ENCODE data around the gene ANO6.
"Not testable (repeated sequence)": the region's sequence is repeated elsewhere in the genome, so short reads cannot be mapped to it uniquely, and the experiment has no call there.

ANO6 gene

DNA sequence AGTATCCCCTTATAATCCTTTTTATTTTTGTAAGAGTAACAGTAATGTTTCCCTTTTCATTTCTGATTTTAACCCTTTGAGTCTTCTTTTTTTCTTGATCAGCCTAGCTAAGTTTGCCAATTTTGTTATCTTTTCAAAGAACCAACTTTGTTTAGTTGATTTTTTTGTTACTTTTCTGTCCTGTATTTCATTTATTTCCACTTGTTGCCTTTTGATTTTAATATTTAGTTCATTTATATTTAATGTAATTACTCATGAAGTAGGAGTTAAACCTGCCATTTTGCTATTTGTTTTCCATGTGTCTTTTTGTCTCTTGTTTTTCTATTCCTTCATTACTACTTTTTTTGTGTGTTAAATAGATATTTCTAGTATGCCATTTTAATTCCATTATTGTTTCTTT is 146.4 kb downstream of the ANO6 start:
- peaks cover 2 to 13% (median 8%) of the 10 kb centered on the region in 5 donors for H3K4me1 ChIP-seq (ENCODE audit: control insufficient read depth in 5 of 5, insufficient read depth in 5 of 5, low read length in 5 of 5)
- H3K27me3 ChIP-seq (ENCODE audit: control insufficient read depth in 5 of 5, insufficient read depth in 4 of 5, low read length in 5 of 5): no peaks in the 10 kb centered on the region
- H3K27ac ChIP-seq (ENCODE audit: low read depth, low read length): no peak overlapping the region
- H3K9me3 ChIP-seq (ENCODE audit: control insufficient read depth in 5 of 5, low read length in 5 of 5): peaks cover 7 to 20% (median 11%) of the 10 kb centered on the region in 5 donors
- peaks cover 15 to 27% (median 21%) of the 10 kb centered on the region in 5 donors for H3K36me3 ChIP-seq (ENCODE audit: control insufficient read depth in 5 of 5, insufficient read depth in 5 of 5, low read length in 5 of 5)
- no peak overlapping the region for H3K4me3 ChIP-seq (ENCODE audit: low read depth in 1 of 5, low read length in 5 of 5)
- H3K9ac ChIP-seq (ENCODE audit: low read length in 5 of 5): no peak overlapping the region

DNA sequence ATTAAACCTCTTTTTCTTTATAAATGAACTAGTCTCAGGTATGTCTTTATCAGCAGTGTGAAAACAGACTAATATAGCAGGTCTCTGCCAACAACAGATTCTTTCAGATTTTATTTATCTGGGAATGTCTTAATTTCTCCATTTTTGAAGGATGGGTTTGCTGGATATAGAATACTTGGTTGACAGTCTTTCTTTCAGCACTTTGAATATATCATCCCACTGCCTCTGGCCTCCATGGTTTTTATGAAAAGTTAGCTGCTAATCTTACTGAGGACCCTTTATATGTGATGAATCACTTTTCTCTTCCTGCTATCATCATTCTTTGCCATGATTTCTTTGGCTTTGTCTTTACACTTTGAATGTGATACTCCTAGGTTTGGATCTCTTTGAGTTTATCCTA is 148.0 kb downstream of the ANO6 start:
- H3K4me3 ChIP-seq (ENCODE audit: low read depth in 1 of 5, low read length in 5 of 5): no peak overlapping the region
- no peak overlapping the region for H3K27ac ChIP-seq (ENCODE audit: low read depth, low read length)

DNA sequence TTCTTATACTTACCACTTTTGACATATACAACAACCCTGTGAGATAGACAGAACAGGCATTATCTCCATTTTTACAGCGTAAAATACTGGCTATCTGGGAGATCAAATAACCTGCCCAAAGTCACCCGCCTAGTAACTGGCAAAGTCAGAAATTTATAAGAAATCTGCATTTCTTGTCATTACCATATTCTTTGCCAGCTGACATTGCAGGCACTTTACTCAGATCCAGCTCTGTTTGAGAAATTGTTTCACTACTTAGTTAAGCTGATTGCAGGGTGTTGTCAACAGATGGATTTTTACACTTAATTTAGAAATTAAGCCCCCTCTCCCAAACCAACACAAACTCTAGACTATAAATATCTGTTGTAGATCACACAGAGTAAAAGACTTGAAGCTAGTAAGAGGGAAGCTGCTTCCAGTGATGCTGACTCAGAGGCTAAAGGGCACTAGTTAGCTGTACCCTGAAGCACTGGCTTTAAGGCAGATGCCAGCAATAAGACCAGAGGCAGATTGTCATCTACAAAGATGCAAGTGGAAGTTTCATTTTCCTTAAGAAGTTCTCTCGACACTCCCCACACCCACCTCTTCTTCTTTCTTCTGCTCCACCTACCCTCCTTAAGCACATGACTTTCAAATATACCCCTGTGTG is 153.1 kb downstream of the ANO6 start:
- no peak overlapping the region for H3K27ac ChIP-seq (ENCODE audit: low read depth, low read length)
- peaks cover 24 to 35% (median 27%) of the 10 kb centered on the region in 5 donors for H3K36me3 ChIP-seq (ENCODE audit: control insufficient read depth in 5 of 5, insufficient read depth in 5 of 5, low read length in 5 of 5)
- H3K4me3 ChIP-seq (ENCODE audit: low read depth in 1 of 5, low read length in 5 of 5): no peak overlapping the region
- peaks cover 3 to 9% (median 7%) of the 10 kb centered on the region in 5 donors for H3K9me3 ChIP-seq (ENCODE audit: control insufficient read depth in 5 of 5, low read length in 5 of 5)
- no peak overlapping the region for H3K9ac ChIP-seq (ENCODE audit: low read length in 5 of 5)
- no peaks in the 10 kb centered on the region for H3K27me3 ChIP-seq (ENCODE audit: control insufficient read depth in 5 of 5, insufficient read depth in 4 of 5, low read length in 5 of 5)
- H3K4me1 ChIP-seq (ENCODE audit: control insufficient read depth in 5 of 5, insufficient read depth in 5 of 5, low read length in 5 of 5): peaks cover 0 to 3% (median 0%) of the 10 kb centered on the region in 5 donors

More for the DNA sequence above, 148.0 kb downstream of the ANO6 start:
- Histone ChIP-seq H3K9ac (ENCODE audit: low read length in 5 of 5) (no peak overlapping the region), H3K9me3 (ENCODE audit: control insufficient read depth in 5 of 5, low read length in 5 of 5) (peaks cover 7 to 20% (median 11%) of the 10 kb centered on the region in 5 donors), H3K27me3 (ENCODE audit: control insufficient read depth in 5 of 5, insufficient read depth in 4 of 5, low read length in 5 of 5) (no peaks in the 10 kb centered on the region), H3K4me1 (ENCODE audit: control insufficient read depth in 5 of 5, insufficient read depth in 5 of 5, low read length in 5 of 5) (no peaks in the 10 kb centered on the region), H3K36me3 (ENCODE audit: control insufficient read depth in 5 of 5, insufficient read depth in 5 of 5, low read length in 5 of 5) (peaks cover 16 to 40% (median 28%) of the 10 kb centered on the region in 5 donors)

DNA sequence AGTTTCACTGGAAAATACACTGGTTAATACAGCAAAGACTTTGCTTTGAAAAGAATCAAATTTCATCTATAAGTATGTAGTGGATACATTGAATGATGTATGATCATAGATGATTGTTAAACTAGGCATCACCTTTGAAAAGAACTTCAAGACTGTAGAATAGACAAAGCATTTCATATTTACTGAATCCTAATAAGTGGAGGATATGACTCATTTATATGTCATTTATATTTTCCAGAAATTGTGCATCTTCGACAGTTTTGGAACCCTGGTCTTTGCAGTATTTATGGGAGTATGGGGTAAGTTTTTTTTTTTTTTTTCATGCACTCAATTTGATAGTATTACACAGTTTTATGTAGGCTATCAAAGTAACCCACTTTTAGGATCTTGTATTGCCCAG is 161.9 kb downstream of the ANO6 start:
- no peak overlapping the region for H3K9ac ChIP-seq (ENCODE audit: low read length in 5 of 5)
- H3K27ac ChIP-seq (ENCODE audit: low read depth, low read length): no peak overlapping the region
- H3K4me3 ChIP-seq (ENCODE audit: low read depth in 1 of 5, low read length in 5 of 5): no peak overlapping the region
- no peaks in the 10 kb centered on the region for H3K27me3 ChIP-seq (ENCODE audit: control insufficient read depth in 5 of 5, insufficient read depth in 4 of 5, low read length in 5 of 5)
- no peaks in the 10 kb centered on the region for H3K9me3 ChIP-seq (ENCODE audit: control insufficient read depth in 5 of 5, low read length in 5 of 5)
- H3K4me1 ChIP-seq (ENCODE audit: control insufficient read depth in 5 of 5, insufficient read depth in 5 of 5, low read length in 5 of 5): no peaks in the 10 kb centered on the region
- peaks cover 21 to 49% (median 45%) of the 10 kb centered on the region in 5 donors for H3K36me3 ChIP-seq (ENCODE audit: control insufficient read depth in 5 of 5, insufficient read depth in 5 of 5, low read length in 5 of 5)

DNA sequence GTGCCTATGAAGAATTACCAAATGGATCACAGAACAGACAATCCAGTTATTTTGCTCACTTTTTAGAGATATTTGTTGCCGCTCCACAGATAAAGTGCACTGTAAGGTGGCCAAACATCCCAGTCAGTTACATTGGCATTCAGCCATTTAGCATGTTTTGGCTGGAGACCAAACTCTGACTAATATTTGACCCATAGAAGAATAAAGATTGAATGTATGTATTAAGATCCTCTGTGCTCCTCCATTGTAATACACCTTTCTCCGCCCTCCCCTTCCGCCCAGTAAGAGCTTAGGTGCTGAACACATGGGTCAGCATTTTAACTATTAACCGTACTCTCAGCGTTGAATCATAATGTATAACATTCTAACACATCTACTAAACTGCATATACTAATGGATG is 163.4 kb downstream of the ANO6 start:
- Histone ChIP-seq H3K4me1 (ENCODE audit: control insufficient read depth in 5 of 5, insufficient read depth in 5 of 5, low read length in 5 of 5) (no peaks in the 10 kb centered on the region), H3K9ac (ENCODE audit: low read length in 5 of 5) (no peak overlapping the region), H3K36me3 (ENCODE audit: control insufficient read depth in 5 of 5, insufficient read depth in 5 of 5, low read length in 5 of 5) (peaks cover 31 to 62% (median 59%) of the 10 kb centered on the region in 5 donors), H3K4me3 (ENCODE audit: low read depth in 1 of 5, low read length in 5 of 5) (no peak overlapping the region), H3K27ac (ENCODE audit: low read depth, low read length) (no peak overlapping the region), H3K27me3 (ENCODE audit: control insufficient read depth in 5 of 5, insufficient read depth in 4 of 5, low read length in 5 of 5) (no peaks in the 10 kb centered on the region), H3K9me3 (ENCODE audit: control insufficient read depth in 5 of 5, low read length in 5 of 5) (no peaks in the 10 kb centered on the region)

DNA sequence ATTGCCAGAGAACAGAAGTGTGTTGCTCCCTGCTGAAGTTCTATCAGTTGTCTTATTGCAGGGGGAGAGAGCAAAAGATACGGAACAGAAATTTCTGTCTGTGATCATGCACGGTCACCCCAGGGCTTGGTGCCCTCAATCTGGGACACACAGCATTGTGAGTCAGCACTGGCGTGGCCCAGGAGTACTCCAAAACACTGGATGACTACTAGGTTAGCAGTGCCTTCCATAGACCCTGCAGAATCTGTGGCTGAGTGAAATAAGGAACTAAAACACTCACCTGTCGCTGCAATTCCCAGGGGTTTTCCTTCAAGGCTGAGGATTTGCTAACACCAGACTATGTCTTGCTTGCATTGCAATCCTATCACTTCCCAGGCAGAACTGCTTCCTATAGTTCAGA is 165.5 kb downstream of the ANO6 start:
- H3K4me3 ChIP-seq (ENCODE audit: low read depth in 1 of 5, low read length in 5 of 5): no peak overlapping the region
- H3K4me1 ChIP-seq (ENCODE audit: control insufficient read depth in 5 of 5, insufficient read depth in 5 of 5, low read length in 5 of 5): no peaks in the 10 kb centered on the region
- H3K36me3 ChIP-seq (ENCODE audit: control insufficient read depth in 5 of 5, insufficient read depth in 5 of 5, low read length in 5 of 5): peaks cover 52 to 83% (median 71%) of the 10 kb centered on the region in 5 donors
- H3K27me3 ChIP-seq (ENCODE audit: control insufficient read depth in 5 of 5, insufficient read depth in 4 of 5, low read length in 5 of 5): no peaks in the 10 kb centered on the region
- H3K9me3 ChIP-seq (ENCODE audit: control insufficient read depth in 5 of 5, low read length in 5 of 5): no peaks in the 10 kb centered on the region
- no peak overlapping the region for H3K9ac ChIP-seq (ENCODE audit: low read length in 5 of 5)
- H3K27ac ChIP-seq (ENCODE audit: low read depth, low read length): no peak overlapping the region

DNA sequence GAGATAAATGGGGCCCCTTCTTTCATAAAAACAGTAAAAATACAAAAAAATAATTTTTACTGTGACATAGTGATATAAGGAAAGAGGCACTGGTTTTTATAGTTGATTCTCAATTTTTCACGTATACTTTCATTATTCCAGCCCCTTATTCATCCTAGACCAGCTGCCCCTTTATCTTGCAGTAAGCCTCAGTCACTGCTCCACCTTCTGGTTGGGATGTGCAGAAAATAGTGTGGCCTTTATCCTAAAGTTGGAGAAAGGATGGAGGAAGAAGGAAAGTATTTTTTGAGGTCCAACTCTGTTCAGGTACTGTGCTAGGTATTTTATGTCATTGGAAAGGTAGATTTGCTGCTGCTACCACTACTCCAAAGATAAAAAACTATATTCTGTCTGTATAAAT is 172.7 kb downstream of the ANO6 start:
- Histone ChIP-seq H3K27ac (ENCODE audit: low read depth, low read length) (no peak overlapping the region), H3K9ac (ENCODE audit: low read length in 5 of 5) (no peak overlapping the region), H3K36me3 (ENCODE audit: control insufficient read depth in 5 of 5, insufficient read depth in 5 of 5, low read length in 5 of 5) (peaks cover 50 to 86% (median 64%) of the 10 kb centered on the region in 5 donors), H3K9me3 (ENCODE audit: control insufficient read depth in 5 of 5, low read length in 5 of 5) (no peaks in the 10 kb centered on the region), H3K27me3 (ENCODE audit: control insufficient read depth in 5 of 5, insufficient read depth in 4 of 5, low read length in 5 of 5) (no peaks in the 10 kb centered on the region), H3K4me3 (ENCODE audit: low read depth in 1 of 5, low read length in 5 of 5) (no peak overlapping the region), H3K4me1 (ENCODE audit: control insufficient read depth in 5 of 5, insufficient read depth in 5 of 5, low read length in 5 of 5) (no peaks in the 10 kb centered on the region)

DNA sequence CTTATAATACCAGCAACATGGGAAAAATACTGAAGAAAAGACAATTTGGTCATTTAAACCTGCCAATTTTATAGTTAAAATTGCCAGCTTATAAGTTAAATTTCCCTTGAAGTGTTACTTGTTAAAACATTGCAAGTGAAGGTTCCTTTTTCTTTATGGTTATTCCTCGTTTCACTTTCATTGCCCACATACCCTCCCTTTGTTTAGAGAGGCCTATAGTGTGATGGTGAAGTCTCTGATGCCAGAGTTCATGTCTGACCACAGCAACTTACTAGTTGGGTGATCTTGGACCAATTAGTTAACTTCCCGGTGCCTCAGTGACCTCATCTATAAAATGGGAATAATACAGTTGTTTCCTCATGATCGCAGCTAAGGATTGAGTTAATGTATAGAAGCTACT is 173.5 kb downstream of the ANO6 start:
- H3K9ac ChIP-seq (ENCODE audit: low read length in 5 of 5): no peak overlapping the region
- H3K36me3 ChIP-seq (ENCODE audit: control insufficient read depth in 5 of 5, insufficient read depth in 5 of 5, low read length in 5 of 5): peaks cover 42 to 77% (median 57%) of the 10 kb centered on the region in 5 donors
- no peaks in the 10 kb centered on the region for H3K9me3 ChIP-seq (ENCODE audit: control insufficient read depth in 5 of 5, low read length in 5 of 5)
- H3K4me3 ChIP-seq (ENCODE audit: low read depth in 1 of 5, low read length in 5 of 5): no peak overlapping the region
- no peaks in the 10 kb centered on the region for H3K27me3 ChIP-seq (ENCODE audit: control insufficient read depth in 5 of 5, insufficient read depth in 4 of 5, low read length in 5 of 5)
- no peak overlapping the region for H3K27ac ChIP-seq (ENCODE audit: low read depth, low read length)
- no peaks in the 10 kb centered on the region for H3K4me1 ChIP-seq (ENCODE audit: control insufficient read depth in 5 of 5, insufficient read depth in 5 of 5, low read length in 5 of 5)

DNA sequence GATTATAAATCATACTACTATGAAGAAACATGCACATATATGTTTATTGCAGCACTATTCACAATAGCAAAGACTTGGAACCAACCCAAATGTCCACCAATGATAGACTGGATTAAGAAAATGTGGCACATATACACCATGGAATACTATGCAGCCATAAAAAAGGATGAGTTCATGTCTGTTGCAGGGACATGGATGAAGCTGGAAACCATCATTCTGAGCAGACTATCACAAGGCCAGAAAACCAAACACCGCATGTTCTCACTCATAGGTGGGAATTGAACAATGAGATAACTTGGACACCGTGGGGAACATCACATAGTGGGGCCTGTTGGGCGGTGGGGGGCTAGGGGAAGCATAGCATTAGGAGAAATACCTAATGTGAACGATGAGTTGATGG is 181.6 kb downstream of the ANO6 start:
- H3K9ac ChIP-seq (ENCODE audit: low read length in 5 of 5); H3K27ac ChIP-seq (ENCODE audit: low read depth, low read length); H3K4me3 ChIP-seq (ENCODE audit: low read depth in 1 of 5, low read length in 5 of 5); H3K9me3 ChIP-seq (ENCODE audit: control insufficient read depth in 5 of 5, low read length in 5 of 5); H3K27me3 ChIP-seq (ENCODE audit: control insufficient read depth in 5 of 5, insufficient read depth in 4 of 5, low read length in 5 of 5); H3K4me1 ChIP-seq (ENCODE audit: control insufficient read depth in 5 of 5, insufficient read depth in 5 of 5, low read length in 5 of 5): not testable (repeated sequence)
- peaks cover 18 to 36% (median 20%) of the 10 kb centered on the region in 5 donors for H3K36me3 ChIP-seq (ENCODE audit: control insufficient read depth in 5 of 5, insufficient read depth in 5 of 5, low read length in 5 of 5)

DNA sequence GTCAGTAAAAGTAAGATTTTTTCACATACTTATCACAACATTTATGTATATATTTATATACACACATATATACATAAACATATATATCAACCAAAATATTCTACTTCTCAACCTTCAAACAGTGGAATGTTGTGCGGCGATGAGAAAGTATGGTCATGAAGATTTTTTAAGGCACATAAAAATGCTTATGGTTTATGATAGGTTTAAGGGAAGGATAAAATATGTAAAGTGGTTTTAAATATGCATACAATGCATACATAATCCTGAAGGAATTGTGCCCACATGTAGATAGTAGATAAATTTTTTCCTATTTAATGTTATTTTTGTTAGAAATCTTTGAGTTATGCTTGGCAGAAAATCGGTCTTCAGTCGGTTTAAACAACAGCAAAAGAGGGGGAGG is 182.7 kb downstream of the ANO6 start:
- Histone ChIP-seq H3K9ac (ENCODE audit: low read length in 5 of 5) (no peak overlapping the region), H3K36me3 (ENCODE audit: control insufficient read depth in 5 of 5, insufficient read depth in 5 of 5, low read length in 5 of 5) (peaks cover 25 to 40% (median 29%) of the 10 kb centered on the region in 5 donors), H3K4me3 (ENCODE audit: low read depth in 1 of 5, low read length in 5 of 5) (no peak overlapping the region), H3K4me1 (ENCODE audit: control insufficient read depth in 5 of 5, insufficient read depth in 5 of 5, low read length in 5 of 5) (no peaks in the 10 kb centered on the region), H3K27me3 (ENCODE audit: control insufficient read depth in 5 of 5, insufficient read depth in 4 of 5, low read length in 5 of 5) (no peaks in the 10 kb centered on the region), H3K9me3 (ENCODE audit: control insufficient read depth in 5 of 5, low read length in 5 of 5) (no peaks in the 10 kb centered on the region), H3K27ac (ENCODE audit: low read depth, low read length) (no peak overlapping the region)

All from subcutaneous abdominal adipose tissue (tissue), 5 donors.